Activated CD4-positive, alpha-beta T cell treated with anti-CD3 and anti-CD28 coated beads, Interleukin-2, amount 10 ng/mL, durations not matched to agents 24 days and 14 days (primary cell): ENCODE data around the gene SAMSN1. TPM values are rescaled to one million over a fixed set of nuclear protein-coding genes. Genes with fewer than 3 reads are reported as not detected.

ENCODE experiments used
- DNase-seq: peaks from one replicate; pipeline ENCODE4 v3.0.0; 2022
- H3K27ac Mint-ChIP-seq: one replicate; pipeline ENCODE4 v1.8.0; 2022; ENCODE audit warnings: mild to moderate bottlenecking, mixed read lengths
- H3K27me3 Mint-ChIP-seq: one replicate; pipeline ENCODE4 v1.8.0; 2022; ENCODE audit warnings: mixed read lengths
- H3K36me3 Mint-ChIP-seq: one replicate; pipeline ENCODE4 v1.8.0; 2022; ENCODE audit warnings: low read depth, mild to moderate bottlenecking, mixed read lengths
- H3K4me1 Mint-ChIP-seq: one replicate; pipeline ENCODE4 v1.8.0; 2021; ENCODE audit warnings: mixed read lengths
- H3K4me3 Mint-ChIP-seq: one replicate; pipeline ENCODE4 v1.8.0; 2022; ENCODE audit warnings: mild to moderate bottlenecking, moderate library complexity, mixed read lengths
- H3K9me3 Mint-ChIP-seq: one replicate; pipeline ENCODE4 v1.8.0; 2021; ENCODE audit warnings: mixed read lengths
- intact Hi-C: fragments of 100-400 bp; cut with micrococcal nuclease; formaldehyde crosslinking; loops from one replicate; pipeline ENCODE4 v1.15.1; 2023
- total RNA-seq: library from RNA; stranded (reverse); gene quantifications from 2 replicates; pipeline ENCODE4 v1.2.3, GENCODE V29; 2022

SAMSN1 gene
- total RNA-seq, 1 donor from 2014 or later: 92.7 TPM

DNA sequence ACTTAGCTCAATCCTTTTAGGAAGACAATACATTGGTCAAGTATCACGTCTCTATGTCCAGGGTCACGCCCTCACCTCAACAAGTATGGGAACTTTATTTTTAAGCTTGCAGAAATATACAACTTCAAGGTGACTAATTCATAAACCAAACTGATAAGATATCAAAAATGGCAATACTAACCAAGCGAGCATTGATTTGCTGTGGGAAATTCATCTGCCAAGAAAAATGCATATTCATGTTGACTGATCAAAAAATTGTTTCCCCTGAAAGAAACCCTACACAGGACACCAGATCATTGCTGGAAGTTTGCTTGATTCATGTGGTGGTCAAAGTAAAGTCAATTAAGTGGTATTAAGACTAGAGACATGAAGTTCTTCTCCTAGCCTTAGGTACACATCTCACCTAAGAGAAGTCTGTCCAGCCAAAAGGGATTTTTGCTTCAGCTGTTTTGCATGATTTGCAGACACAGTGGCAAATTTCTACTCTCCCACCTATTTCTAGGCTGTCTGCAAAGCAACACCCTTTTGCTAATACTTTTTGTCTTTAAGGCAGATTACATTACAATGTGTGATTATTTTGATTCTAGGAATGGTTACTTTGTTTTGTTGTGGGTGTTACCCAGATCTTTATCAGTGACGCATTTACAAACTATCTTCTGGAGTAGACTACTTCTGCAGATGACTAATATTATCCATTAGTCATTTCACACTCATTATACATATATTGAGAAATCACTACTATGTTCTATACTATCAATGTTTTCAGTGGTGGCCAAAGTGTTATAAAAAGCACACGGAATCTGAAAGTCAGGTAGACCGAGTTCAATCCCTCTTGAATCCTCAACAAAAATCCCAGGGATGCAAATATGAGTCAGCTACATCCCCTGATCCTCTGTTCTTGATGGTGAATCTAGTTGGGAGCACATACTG lies 12.4 kb downstream of the SAMSN1 start:
- peaks cover 59% of the 10 kb centered on the region for H3K4me1 Mint-ChIP-seq
- intact Hi-C loops: loop anchor here (1.0 to 5.0 kb wide), 8 partner anchors 9 to 534 kb away; no protein-coding TSS in a partner anchor
- peaks cover 72% of the 10 kb centered on the region for H3K36me3 Mint-ChIP-seq
- no peaks in the 10 kb centered on the region for H3K27me3 Mint-ChIP-seq
- peak overlapping the region; percentile 100 for H3K27ac Mint-ChIP-seq
- H3K4me3 Mint-ChIP-seq: peak overlapping the region; percentile 85
- peaks cover 20% of the 10 kb centered on the region for H3K9me3 Mint-ChIP-seq
- DNase-seq: peak; percentile 79

DNA sequence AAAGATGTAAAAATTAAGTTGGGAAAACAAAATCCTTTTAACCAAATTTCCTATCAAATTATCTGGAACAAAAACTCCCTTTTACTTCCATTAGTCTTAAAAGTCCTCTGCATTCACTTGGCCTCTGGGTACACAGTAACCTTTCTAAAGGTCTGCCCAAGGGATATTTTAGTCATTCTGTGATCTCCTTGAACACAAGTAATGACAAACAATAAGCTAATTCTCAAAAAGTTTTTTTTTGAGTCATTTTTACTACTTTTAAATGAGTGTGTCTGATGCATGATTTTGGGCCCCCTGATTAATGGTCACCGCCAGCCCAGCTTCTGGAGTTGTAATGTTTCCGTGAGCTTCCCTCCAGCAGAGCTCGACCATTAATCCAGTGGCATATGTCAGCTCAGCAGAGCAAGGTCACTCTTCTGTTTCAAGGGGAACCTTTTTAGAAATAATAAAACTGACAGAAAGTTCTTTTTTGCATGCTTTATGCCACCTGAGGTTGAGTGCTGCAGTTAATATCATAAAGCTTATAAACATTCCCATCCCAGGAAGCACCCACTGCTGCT lies 14.3 kb downstream of the SAMSN1 start:
- Mint-ChIP-seq H3K4me1 (peaks cover 61% of the 10 kb centered on the region), H3K9me3 (peaks cover 15% of the 10 kb centered on the region), H3K36me3 (peaks cover 65% of the 10 kb centered on the region), H3K27me3 (no peaks in the 10 kb centered on the region), H3K27ac (peak overlapping the region; percentile 91), H3K4me3 (peak overlapping the region; percentile 66)
- intact Hi-C loops: loop anchor here (5.0 kb wide), 1 partner anchor 535 kb away; no protein-coding TSS in a partner anchor
- DNase-seq: no peak

DNA sequence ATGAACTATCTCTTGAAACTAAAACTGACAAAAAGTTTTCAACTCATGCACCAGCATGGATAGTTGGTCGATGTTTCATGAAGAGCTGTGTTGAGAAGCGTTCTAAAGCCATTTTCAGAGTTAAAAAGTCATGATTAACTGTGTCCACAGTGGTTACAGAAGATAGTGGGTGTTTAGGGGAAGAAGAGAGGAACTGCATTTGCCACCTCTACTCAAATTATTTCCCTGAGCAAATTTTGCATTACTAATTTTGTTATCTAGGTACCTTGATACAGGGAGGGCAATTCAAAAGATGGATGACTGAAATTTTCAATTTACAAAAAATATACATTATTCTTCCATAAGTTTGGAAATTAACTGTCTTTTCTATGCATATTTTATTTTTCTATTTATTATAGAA lies 15.5 kb downstream of the SAMSN1 start:
- Mint-ChIP-seq H3K27ac (peak overlapping the region; percentile 81), H3K36me3 (peaks cover 55% of the 10 kb centered on the region), H3K4me1 (peaks cover 62% of the 10 kb centered on the region), H3K4me3 (peak overlapping the region; percentile 53), H3K27me3 (no peaks in the 10 kb centered on the region), H3K9me3 (peaks cover 10% of the 10 kb centered on the region)
- no peak for DNase-seq
- intact Hi-C loops: loop anchor here (5.0 kb wide), 1 partner anchor 537 kb away; no protein-coding TSS in a partner anchor

DNA sequence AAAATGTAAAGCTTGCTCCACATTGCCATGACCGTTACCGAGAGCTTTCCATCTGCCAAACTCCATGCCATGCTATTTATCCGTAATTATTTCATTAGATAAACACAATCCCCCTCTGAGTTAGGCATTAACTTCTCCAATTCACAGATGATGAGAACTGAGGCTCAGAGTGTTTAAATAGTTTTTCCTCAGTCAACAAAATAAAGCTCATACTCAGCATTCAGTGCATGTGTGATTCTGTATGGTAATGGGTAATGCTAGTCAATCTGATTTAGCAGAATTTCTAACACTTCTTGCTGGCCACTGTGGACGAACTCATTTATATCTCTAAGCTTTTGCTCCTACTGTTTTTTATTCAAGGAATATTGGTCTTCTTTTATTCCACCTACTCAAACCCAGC lies 17.3 kb downstream of the SAMSN1 start:
- Mint-ChIP-seq H3K27ac (peak overlapping the region; percentile 59), H3K4me1 (peaks cover 57% of the 10 kb centered on the region), H3K9me3 (no peaks in the 10 kb centered on the region), H3K27me3 (no peaks in the 10 kb centered on the region), H3K36me3 (peaks cover 44% of the 10 kb centered on the region), H3K4me3 (peak overlapping the region; percentile 60)
- intact Hi-C loops: loop anchor here (5.0 kb wide), 3 partner anchors 147 to 298 kb away; partner anchors contain the start of gene HSPA13
- DNase-seq: no peak

DNA sequence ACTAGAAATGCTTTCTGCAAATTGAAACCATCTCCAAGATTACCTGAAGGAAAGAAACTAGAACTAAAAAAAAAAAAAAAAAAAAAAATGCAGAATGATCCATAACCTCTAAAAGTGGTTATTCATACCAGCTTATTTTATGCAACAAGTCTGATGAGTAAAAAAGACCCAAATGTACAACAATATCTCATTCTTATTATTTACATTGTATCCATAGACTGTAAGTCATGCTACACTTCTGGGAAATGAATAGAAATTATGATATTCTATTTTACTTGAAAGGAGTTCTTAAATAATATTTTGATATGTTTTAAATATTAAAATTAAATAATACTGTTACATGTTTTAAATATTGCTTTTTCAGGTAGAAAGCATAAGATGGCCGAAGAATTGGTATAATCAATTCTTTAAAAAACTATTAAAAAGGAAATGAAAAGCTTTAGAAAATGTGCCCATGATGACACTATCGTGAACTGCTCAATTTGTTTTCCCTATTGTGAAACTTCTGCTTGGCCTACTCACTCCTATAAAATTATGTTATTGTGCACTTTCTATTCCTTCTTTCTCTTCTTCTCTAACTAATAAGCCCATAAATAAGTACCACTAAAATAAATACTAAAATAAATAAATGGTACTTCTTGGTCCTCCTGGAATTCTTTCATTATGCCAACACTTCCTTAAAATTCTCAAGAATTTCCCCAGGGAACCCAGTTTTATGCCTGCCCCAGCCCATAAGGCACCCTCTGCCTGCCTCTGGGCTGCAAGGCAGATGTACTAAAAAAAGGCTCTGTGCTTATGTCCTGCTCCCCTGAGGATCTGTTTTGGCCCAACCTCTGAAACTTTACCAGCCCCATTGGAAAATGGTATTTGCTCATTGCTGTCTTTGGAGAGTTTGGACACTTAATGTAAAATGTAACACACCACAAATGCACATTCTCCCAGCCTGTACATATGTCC lies 18.1 kb downstream of the SAMSN1 start:
- peak overlapping the region; percentile 95 for H3K27ac Mint-ChIP-seq
- no peaks in the 10 kb centered on the region for H3K9me3 Mint-ChIP-seq
- no peak for DNase-seq
- peak overlapping the region; percentile 78 for H3K4me3 Mint-ChIP-seq
- peaks cover 58% of the 10 kb centered on the region for H3K4me1 Mint-ChIP-seq
- intact Hi-C loops: loop anchor here (1.0 to 5.0 kb wide), 6 partner anchors 20 to 299 kb away; partner anchors contain the start of gene HSPA13
- H3K36me3 Mint-ChIP-seq: peaks cover 45% of the 10 kb centered on the region
- H3K27me3 Mint-ChIP-seq: no peaks in the 10 kb centered on the region

DNA sequence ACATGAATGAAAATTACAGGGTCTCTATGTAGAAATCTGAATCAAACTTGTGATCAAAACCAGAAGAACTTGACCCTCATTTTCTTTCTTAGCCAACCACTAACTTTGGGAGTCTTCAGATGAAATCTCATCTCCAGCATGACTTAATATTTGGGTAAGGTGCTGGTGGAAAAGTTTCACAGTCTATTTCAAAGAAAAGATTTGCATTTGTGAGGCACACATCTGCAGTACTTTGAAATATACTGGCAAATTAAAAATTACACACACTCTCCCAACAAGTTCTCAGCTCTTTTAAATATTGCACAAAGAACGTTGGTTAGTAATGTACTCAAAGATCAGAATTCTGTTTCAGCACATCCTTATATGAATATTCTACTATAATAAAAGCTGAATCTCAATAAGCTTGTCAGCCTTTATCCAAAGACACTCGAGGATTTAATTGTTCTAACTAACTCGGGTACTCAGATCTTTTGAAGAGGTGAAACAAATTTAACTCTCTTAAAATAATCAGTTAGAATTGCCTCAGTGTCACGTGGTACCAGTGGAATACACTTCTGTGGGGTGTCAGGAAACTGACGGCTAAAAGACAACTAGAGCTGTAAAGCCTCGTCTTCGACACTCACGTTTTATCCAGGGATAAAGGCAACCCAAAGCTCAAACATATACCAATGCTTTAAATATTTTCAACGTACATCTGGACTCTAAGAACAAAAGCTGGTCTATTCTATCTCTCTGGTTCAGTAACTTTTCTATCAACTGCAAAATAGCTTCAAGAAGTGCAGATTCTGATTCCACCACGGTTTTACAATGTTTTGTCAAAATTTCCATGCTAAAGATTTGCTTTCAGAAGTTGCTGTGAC lies 19.0 kb downstream of the SAMSN1 start:
- DNase-seq: no peak
- Mint-ChIP-seq H3K27ac (peak overlapping the region; percentile 95), H3K36me3 (peaks cover 42% of the 10 kb centered on the region), H3K27me3 (no peaks in the 10 kb centered on the region), H3K4me3 (peak overlapping the region; percentile 78), H3K9me3 (no peaks in the 10 kb centered on the region), H3K4me1 (peaks cover 60% of the 10 kb centered on the region)
- intact Hi-C loops: loop anchor here (1.0 to 5.0 kb wide), 6 partner anchors 21 to 300 kb away; partner anchors contain the start of gene HSPA13

DNA sequence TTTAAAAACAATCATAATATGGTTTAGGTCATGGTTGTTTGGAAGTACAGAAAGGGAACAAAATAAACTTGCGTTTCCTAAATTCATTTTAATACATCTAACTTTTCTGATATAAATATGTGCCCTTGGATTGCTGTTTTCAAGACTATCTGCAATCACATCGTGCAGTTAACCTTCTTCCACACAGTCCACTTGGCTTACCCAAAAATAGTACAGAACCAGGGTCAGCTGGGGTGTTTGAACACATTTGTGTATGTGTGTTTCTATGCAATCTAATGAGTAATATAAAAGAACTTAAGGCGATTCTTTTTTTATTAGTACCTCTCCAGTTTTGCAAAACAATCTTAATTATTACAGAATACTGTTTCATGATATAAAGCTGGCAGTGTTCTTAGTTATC lies 19.9 kb downstream of the SAMSN1 start:
- Mint-ChIP-seq H3K9me3 (no peaks in the 10 kb centered on the region), H3K27ac (peak overlapping the region; percentile 95), H3K4me1 (peaks cover 63% of the 10 kb centered on the region), H3K27me3 (no peaks in the 10 kb centered on the region), H3K4me3 (peak overlapping the region; percentile 78), H3K36me3 (peaks cover 45% of the 10 kb centered on the region)
- intact Hi-C loops: loop anchor here (2.0 to 5.0 kb wide), 4 partner anchors 105 to 301 kb away; partner anchors contain the start of gene HSPA13
- no peak for DNase-seq

DNA sequence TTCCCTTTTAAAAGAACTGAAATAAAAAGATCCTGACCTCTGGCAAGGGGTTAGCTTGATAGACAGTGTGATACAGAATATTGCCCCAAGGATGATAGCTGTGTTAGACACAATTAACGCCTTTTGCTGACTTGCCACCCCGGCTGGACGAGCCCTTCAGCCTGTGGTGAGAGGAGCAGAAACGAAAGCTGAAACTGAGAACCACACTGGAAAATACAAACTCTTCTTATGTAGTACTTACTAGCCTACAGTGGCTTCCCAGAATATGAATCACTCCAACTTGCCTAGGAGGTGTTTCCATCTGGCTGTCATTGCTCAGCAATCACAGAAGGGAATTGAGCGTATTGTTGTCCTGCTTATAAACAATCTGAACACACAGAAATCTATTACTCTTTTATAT lies 22.9 kb downstream of the SAMSN1 start:
- H3K9me3 Mint-ChIP-seq: no peaks in the 10 kb centered on the region
- H3K27ac Mint-ChIP-seq: peak overlapping the region; percentile 86
- DNase-seq: peak; percentile 81
- H3K4me1 Mint-ChIP-seq: peaks cover 56% of the 10 kb centered on the region
- peaks cover 41% of the 10 kb centered on the region for H3K36me3 Mint-ChIP-seq
- intact Hi-C loops: loop anchor here (1.0 to 2.0 kb wide), 5 partner anchors 11 to 214 kb away; no protein-coding TSS in a partner anchor
- H3K27me3 Mint-ChIP-seq: no peaks in the 10 kb centered on the region
- H3K4me3 Mint-ChIP-seq: peak overlapping the region; percentile 75

DNA sequence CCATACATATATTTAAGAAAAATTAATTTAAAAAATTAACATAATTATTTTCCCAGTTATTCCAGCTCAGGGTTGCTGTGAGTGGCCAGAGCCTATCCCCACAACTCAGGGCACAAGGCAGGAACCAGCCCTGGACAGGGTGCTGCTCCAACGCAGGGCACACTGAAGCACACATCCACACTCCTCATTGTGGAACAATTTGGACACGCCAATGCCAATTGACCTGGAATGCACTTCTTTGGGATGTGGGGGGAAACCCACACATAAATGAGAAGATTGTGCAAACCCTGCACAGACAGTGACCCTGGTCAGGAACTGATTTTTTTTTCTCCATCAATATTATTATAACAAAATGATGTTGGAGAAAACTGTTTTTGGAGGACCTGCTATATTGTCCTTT lies 23.4 kb downstream of the SAMSN1 start:
- intact Hi-C loops: loop anchor here (1.0 to 2.0 kb wide), 5 partner anchors 12 to 214 kb away; no protein-coding TSS in a partner anchor
- Mint-ChIP-seq H3K4me1 (peaks cover 58% of the 10 kb centered on the region), H3K4me3 (peak overlapping the region; percentile 75), H3K36me3 (peaks cover 44% of the 10 kb centered on the region), H3K9me3 (no peaks in the 10 kb centered on the region), H3K27me3 (no peaks in the 10 kb centered on the region), H3K27ac (peak overlapping the region; percentile 86)
- no peak for DNase-seq

DNA sequence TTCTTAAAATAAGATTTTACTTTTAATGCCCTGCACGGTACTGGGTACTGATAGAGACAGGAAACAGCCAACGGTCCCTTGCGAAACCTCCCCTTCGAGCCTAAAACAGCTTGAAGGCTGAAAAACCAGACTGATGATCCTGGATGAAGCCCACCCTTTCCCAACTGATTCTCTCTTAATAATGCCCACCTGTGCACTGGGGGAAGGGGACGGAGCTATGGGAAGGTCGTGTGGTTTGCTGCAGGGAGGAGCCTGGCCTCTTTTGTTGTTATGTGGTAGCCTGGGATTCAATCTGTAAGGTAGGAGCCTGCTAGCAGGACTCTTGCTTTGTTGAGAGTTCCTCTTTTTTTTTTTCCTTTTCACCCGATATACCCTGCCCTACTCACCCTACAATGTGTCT lies 25.6 kb downstream of the SAMSN1 start:
- Mint-ChIP-seq H3K9me3 (no peaks in the 10 kb centered on the region), H3K36me3 (peaks cover 57% of the 10 kb centered on the region), H3K4me3 (peak overlapping the region; percentile 67), H3K27ac (peak overlapping the region; percentile 90), H3K4me1 (peaks cover 54% of the 10 kb centered on the region), H3K27me3 (no peaks in the 10 kb centered on the region)
- DNase-seq: peak; percentile 54
- intact Hi-C loops: no loop called here

DNA sequence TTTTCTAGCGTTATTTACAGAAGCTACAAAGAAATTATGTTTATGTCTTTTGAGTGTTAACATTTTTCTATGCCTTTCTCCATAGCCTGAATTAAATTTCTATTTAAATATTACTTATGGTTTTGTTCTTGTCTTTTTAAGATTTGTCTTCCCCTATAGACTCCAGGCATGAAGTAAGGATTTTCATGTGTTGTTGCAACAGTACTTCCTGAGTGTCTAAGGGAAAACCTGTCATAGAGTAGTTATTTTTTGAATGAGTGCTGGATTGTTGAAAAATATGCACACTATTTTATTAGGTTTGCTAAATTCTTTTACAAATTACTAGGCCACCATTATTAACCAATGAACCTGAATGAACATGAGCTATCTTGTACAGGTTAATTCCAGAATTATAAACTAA lies 27.1 kb downstream of the SAMSN1 start:
- Mint-ChIP-seq H3K36me3 (peaks cover 66% of the 10 kb centered on the region), H3K9me3 (peaks cover 9% of the 10 kb centered on the region), H3K4me1 (peaks cover 52% of the 10 kb centered on the region), H3K27me3 (no peaks in the 10 kb centered on the region), H3K27ac (no peak overlapping the region), H3K4me3 (no peak overlapping the region)
- intact Hi-C loops: no loop called here
- DNase-seq: no peak

DNA sequence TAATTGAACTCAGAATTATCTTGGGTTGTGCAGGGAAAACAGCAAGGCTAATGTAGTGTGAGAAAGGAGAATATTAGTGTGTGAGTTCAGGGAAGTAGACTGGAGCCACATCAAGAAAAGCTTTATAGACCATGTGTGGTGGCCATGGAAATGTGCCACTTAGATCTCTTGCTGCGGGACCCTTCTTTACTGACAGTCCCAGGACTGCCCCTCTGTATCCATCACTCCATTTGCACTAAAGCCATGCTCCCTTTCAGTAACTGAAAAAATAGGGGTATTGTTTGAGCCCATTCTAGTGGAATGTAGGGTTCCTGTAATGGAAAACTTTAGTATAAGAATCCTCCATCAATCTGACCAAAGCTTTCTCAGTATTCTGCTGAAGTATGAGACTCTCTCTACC lies 32.3 kb downstream of the SAMSN1 start:
- Mint-ChIP-seq H3K27me3 (no peaks in the 10 kb centered on the region), H3K4me3 (no peak overlapping the region), H3K4me1 (peaks cover 38% of the 10 kb centered on the region), H3K36me3 (peaks cover 84% of the 10 kb centered on the region), H3K9me3 (peaks cover 20% of the 10 kb centered on the region), H3K27ac (peak overlapping the region; percentile 22)
- intact Hi-C loops: no loop called here
- peak; percentile 48 for DNase-seq
